Psoas muscle (tissue), 8 donors: Measurements from ENCODE around the gene MYO3B. TPM values are rescaled to one million over a fixed set of nuclear protein-coding genes. Genes with fewer than 3 reads are reported as not detected.

Experiments used
- ATAC-seq, 4 donors: fragments of 200-7000 bp; cut with Tn5 transposase; one replicate each; pipeline ENCODE4 v1.9.1; 2020; ENCODE audit warnings: moderate library complexity in 3 of 4, mild to moderate bottlenecking in 2 of 4
- DNase-seq, 2 donors: peaks; one replicate each; pipeline ENCODE4 v3.0.0-alpha.2; 2020
- H3K27ac ChIP-seq: fragments of 200-600 bp; one replicate; pipeline ENCODE4 v1.8.0; 2022
- H3K27me3 ChIP-seq, 3 donors: fragments of 200-600 bp in 1 of 3; one replicate each; pipeline versions ENCODE4 v1.6.1 to v1.8.0; 2013 to 2022; ENCODE audit warnings: low read length in 2 of 3, mild to moderate bottlenecking in 2 of 3, moderate library complexity in 1 of 3; ENCODE audit not compliant: insufficient read depth in 3 of 3
- H3K36me3 ChIP-seq, 2 donors: fragments of 200-600 bp in 1 of 2; one replicate each; pipeline versions ENCODE4 v1.6.1 to v1.8.0; 2013 to 2022; ENCODE audit warnings: low read depth in 1 of 2, mild to moderate bottlenecking in 1 of 2, moderate library complexity in 1 of 2; ENCODE audit not compliant: insufficient read depth in 1 of 2
- H3K4me1 ChIP-seq: fragments of 200-600 bp; one replicate; pipeline ENCODE4 v1.8.0; 2022
- H3K4me3 ChIP-seq: fragments of 200-600 bp; one replicate; pipeline ENCODE4 v1.8.0; 2022; ENCODE audit warnings: mild to moderate bottlenecking
- H3K9me3 ChIP-seq: fragments of 200-600 bp; one replicate; pipeline ENCODE4 v1.8.0; 2022
- WGBS, 3 donors: extraction: QIAGEN DNeasy Blood & Tissue Kit; methylation state at CpG; one replicate each; pipeline versions ENCODE4 v1.1.6 to v1.1.7; 2013; 5-methylcytosine and 5-hydroxymethylcytosine counted together
- intact Hi-C, 2 donors: fragments of 100-400 bp; cut with DNase I; formaldehyde crosslinking; loops; one replicate each; pipeline versions ENCODE4 v1.11.0 to v1.14.2; 2022
- polyA plus RNA-seq, 3 donors: library from polyadenylated mRNA; stranded (reverse); fragments of 200-250 nt; gene quantifications; one replicate each; pipeline ENCODE4 v1.2.3, GENCODE V29; 2013
- total RNA-seq, 4 donors: library from RNA; stranded (reverse); fragmentation: NEBNext Ultra II Directional in 2 of 4; extraction: Animal tissue kit (Norgen Biotek cat#: 25700) in 2 of 4; gene quantifications; one replicate each; pipeline versions ENCODE4 v1.2.1 to v1.2.4, GENCODE V29; 2021 to 2023
- TF ChIP-seq, protein P1 (sequence below): fragments of 200-600 bp; IDR thresholded peaks from one replicate; pipeline ENCODE4 v1.8.0; 2022; ENCODE audit warnings: antibody characterized with exemption
- donor health status: healthy with polysubstance abuse.
- donor health status: DM: no; HTN: no; CAD: no; lungs with moderate emphysema.
- donor health status: Bipolar disorder and iron deficiency.
- donor health status: healthy.
- donor health status: DM: yes; HTN: yes; CAD: no.
- donor health status: DM: no; HTN: no; CAD: no.
- donor health status: DM: no; HTN: no; CAD: no.
- donor health status: DM: yes; HTN: yes; CAD: no.

Gene MYO3B
- total and polyA plus RNA-seq, 7 donors = 0.04 to 0.32 TPM; not detected in 5

DNA sequence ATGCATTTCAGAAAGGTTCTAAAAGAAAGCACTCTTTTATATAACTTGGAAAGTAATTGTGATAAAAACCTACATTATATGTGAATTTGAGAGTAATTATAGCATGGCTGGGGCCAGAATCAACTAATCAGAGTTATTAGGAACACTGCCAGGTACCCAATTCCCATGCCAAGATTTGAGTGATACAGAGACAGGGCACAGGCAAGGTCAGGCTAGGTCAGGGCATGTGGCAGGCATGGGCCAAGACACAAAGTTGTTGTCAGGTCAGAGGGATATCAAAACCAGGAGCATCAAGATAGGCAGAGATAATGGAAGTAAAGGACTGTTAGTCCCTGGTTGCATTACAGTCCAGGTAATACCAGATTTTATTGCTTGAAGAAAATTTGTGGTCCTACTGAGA is 87.4 kb downstream of the MYO3B start:
- TF ChIP-seq, protein P1, sequence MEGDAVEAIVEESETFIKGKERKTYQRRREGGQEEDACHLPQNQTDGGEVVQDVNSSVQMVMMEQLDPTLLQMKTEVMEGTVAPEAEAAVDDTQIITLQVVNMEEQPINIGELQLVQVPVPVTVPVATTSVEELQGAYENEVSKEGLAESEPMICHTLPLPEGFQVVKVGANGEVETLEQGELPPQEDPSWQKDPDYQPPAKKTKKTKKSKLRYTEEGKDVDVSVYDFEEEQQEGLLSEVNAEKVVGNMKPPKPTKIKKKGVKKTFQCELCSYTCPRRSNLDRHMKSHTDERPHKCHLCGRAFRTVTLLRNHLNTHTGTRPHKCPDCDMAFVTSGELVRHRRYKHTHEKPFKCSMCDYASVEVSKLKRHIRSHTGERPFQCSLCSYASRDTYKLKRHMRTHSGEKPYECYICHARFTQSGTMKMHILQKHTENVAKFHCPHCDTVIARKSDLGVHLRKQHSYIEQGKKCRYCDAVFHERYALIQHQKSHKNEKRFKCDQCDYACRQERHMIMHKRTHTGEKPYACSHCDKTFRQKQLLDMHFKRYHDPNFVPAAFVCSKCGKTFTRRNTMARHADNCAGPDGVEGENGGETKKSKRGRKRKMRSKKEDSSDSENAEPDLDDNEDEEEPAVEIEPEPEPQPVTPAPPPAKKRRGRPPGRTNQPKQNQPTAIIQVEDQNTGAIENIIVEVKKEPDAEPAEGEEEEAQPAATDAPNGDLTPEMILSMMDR = no peak
- intact Hi-C loops = no loop called here
- Histone ChIP-seq H3K4me1 (no peaks in the 10 kb centered on the region), H3K27me3 (no peaks in the 10 kb centered on the region), H3K9me3 (no peaks in the 10 kb centered on the region), H3K36me3 (no peaks in the 10 kb centered on the region), H3K27ac (no peak overlapping the region), H3K4me3 (no peak overlapping the region)
- ATAC-seq (no peak), DNase-seq (no peak)

DNA sequence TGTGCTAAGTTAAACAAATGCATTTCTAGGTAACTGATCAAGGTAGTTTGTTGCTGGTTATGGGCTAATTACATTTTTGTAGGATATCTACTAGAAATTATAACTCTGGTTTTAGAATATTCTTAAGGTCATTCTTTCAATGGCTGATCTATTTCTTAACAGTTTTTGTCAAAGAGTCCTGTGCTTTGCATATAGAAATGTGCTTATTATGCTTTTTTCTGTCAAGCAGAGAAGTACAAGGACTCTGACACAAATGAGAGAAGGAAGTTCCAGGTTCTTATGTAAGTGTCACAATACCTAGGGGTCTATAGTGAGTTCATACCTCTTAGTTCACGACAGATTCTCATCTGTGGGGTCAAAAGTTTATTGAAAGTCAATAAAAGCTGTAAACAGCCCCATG is 88.4 kb downstream of the MYO3B start:
- ATAC-seq = no peak
- WGBS, 3 donors = 40 to 64% (median 50%) methylated on average over 1 of the region's 1 CpG

DNA sequence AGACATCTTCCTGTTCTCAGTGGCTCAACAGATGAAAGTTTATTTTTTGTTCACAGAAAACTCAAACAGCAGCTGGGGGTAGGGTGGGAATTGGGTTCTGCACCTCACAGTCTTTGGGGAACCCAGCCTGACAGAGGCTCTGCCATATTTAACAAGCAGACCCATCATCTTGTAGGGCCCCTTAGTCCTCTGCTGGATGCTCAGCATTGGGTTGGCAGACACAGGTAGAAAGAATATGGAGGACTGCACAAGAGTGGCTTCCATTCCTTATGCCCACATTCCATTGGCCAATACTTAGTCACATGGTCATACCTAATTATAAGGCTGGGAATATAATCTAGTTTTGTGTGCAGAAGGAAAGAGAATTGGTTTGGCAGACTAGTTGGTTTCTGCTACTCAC is 89.1 kb downstream of the MYO3B start:
- Histone ChIP-seq H3K4me3 (no peak overlapping the region), H3K4me1 (no peaks in the 10 kb centered on the region), H3K27ac (no peak overlapping the region), H3K36me3 (no peaks in the 10 kb centered on the region), H3K27me3 (no peaks in the 10 kb centered on the region), H3K9me3 (no peaks in the 10 kb centered on the region)
- intact Hi-C loops = no loop called here
- TF ChIP-seq, protein P1 = no peak
- no peak for DNase-seq
- no peak for ATAC-seq

More for the DNA sequence above, 88.4 kb downstream of the MYO3B start:
- Histone ChIP-seq H3K27me3 (no peaks in the 10 kb centered on the region), H3K4me3 (no peak overlapping the region), H3K4me1 (no peaks in the 10 kb centered on the region), H3K36me3 (no peaks in the 10 kb centered on the region), H3K9me3 (no peaks in the 10 kb centered on the region), H3K27ac (no peak overlapping the region)
- TF ChIP-seq, protein P1 = no peak
- no peak for DNase-seq
- intact Hi-C loops = no loop called here

DNA sequence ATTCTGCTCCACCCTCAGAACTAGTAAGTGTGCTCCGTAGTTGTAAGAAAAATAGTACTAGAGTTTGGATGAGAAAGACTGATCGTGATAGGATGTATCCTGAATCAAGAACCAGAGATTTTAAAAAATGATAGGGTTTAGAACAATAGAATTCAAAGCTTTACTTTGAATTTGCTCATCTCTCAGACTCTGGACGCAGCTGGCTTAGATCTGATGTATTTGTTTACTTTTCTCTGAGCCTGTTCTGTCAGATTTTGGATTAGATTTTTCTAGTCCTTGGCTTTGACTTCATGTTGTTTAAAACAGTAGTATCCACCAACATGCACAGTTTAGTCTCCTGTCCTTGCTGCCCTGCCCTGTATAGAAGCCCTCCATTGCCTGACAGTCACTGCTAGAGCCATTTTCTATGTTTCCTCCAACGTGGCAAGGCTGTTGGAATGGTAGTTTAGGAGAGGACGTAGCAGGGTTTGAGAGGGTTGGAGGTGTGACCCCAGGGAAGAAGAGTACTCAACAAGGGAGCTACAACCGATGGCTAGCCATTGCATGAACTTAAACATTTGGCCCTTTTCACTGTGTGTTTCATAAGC is 92.4 kb downstream of the MYO3B start:
- no peak overlapping the region for H3K27ac ChIP-seq
- peaks cover 0 to 3% (median 0%) of the 10 kb centered on the region in 3 donors for H3K27me3 ChIP-seq
- H3K4me1 ChIP-seq = no peaks in the 10 kb centered on the region
- no peaks in the 10 kb centered on the region for H3K36me3 ChIP-seq
- H3K4me3 ChIP-seq = no peak overlapping the region
- DNase-seq (no peak), ATAC-seq (no peak)
- intact Hi-C loops = no loop called here
- no peaks in the 10 kb centered on the region for H3K9me3 ChIP-seq
- WGBS, 3 donors = 71 to 78% (median 77%) methylated on average over 6 of the region's 6 CpGs
- TF ChIP-seq, protein P1 = no peak

DNA sequence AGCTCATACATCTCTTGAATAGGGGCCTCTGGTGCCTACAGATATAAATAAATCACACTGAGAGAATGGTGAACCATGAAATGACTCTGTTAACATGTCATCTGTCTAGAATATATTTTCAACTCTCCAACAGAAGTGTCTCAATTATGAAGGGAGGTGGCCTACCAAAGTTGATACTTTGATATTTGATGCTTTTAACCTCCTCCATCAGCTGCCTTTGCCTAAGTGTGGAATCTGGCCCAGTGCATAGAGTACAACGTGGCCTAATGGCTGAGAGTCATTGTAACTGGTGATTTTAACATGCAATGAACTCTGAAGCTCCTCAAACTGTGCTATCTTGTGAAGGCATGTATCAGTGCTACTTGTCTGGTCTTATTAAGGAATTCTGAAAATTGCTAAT is 93.4 kb downstream of the MYO3B start:
- Histone ChIP-seq H3K4me1 (no peaks in the 10 kb centered on the region), H3K36me3 (no peaks in the 10 kb centered on the region), H3K27me3 (peaks cover 0 to 3% (median 0%) of the 10 kb centered on the region in 3 donors), H3K27ac (no peak overlapping the region), H3K9me3 (no peaks in the 10 kb centered on the region), H3K4me3 (no peak overlapping the region)
- DNase-seq = no peak
- WGBS, 3 donors = 0 to 14% (median 13%) methylated on average over 1 of the region's 1 CpG
- TF ChIP-seq, protein P1 = no peak
- intact Hi-C loops = no loop called here
- peak in 3 of 4 donors; percentile 44 to 83 (median 46) for ATAC-seq
